ES-I3 (cell line): ENCODE data around the gene VEGFD.
"Not testable (repeated sequence)": the region's sequence is repeated elsewhere in the genome, so short reads cannot be mapped to it uniquely, and the experiment has no call there.

ENCODE experiments used
- H3K36me3 ChIP-seq: 2 replicates; pipeline ENCODE4 v1.6.1; 2013; ENCODE audit warnings: mild to moderate bottlenecking, low read length, control low read depth, moderate library complexity; ENCODE audit not compliant: insufficient read depth
- H3K4me1 ChIP-seq: 2 replicates; pipeline ENCODE4 v1.6.1; 2013; ENCODE audit warnings: mild to moderate bottlenecking, control low read depth, low read length; ENCODE audit not compliant: insufficient read depth
- H3K9ac ChIP-seq: 2 replicates; pipeline ENCODE4 v1.6.1; 2013; ENCODE audit warnings: low read depth, mild to moderate bottlenecking, low read length, moderate library complexity
- H3K9me3 ChIP-seq: 2 replicates; pipeline ENCODE4 v1.6.1; 2013; ENCODE audit warnings: mild to moderate bottlenecking, low read length, moderate library complexity; ENCODE audit not compliant: control insufficient read depth, insufficient read depth

VEGFD gene

GRCh38 chrX:15305899-15306298, 78.3 kb downstream of the VEGFD start:
- H3K9ac ChIP-seq, H3K9me3 ChIP-seq, H3K36me3 ChIP-seq, H3K4me1 ChIP-seq: not testable (repeated sequence)

- Histone ChIP-seq H3K9ac (no peak overlapping the region), H3K9me3 (no peaks in the 10 kb centered on the region), H3K4me1 (no peaks in the 10 kb centered on the region), H3K36me3 (no peaks in the 10 kb centered on the region)
These were observed 82.3 kb downstream of the VEGFD start for GRCh38 chrX:15301924-15302323.

- H3K4me1 ChIP-seq, result no peaks in the 10 kb centered on the region
- H3K36me3 ChIP-seq, result no peaks in the 10 kb centered on the region
- no peak overlapping the region for H3K9ac ChIP-seq
- H3K9me3 ChIP-seq, result no peaks in the 10 kb centered on the region
These were observed 84.0 kb downstream of the VEGFD start for GRCh38 chrX:15299941-15300851.

GRCh38 chrX:15298780-15299179, 85.4 kb downstream of the VEGFD start:
- H3K9me3 ChIP-seq, result no peaks in the 10 kb centered on the region
- no peaks in the 10 kb centered on the region for H3K4me1 ChIP-seq
- no peaks in the 10 kb centered on the region for H3K36me3 ChIP-seq
- H3K9ac ChIP-seq, result no peak overlapping the region

GRCh38 chrX:15298201-15298600, 86.0 kb downstream of the VEGFD start:
- Histone ChIP-seq H3K4me1 (no peaks in the 10 kb centered on the region), H3K9me3 (no peaks in the 10 kb centered on the region), H3K36me3 (no peaks in the 10 kb centered on the region), H3K9ac (no peak overlapping the region)
